Neural progenitor cell (in vitro differentiated cells): ENCODE results near the gene CLIP2. TPM values are rescaled to one million over a fixed set of nuclear protein-coding genes. Genes with fewer than 3 reads are reported as not detected.

Experiments
- DNase-seq: peaks from one replicate; pipeline ENCODE4 v3.0.0-alpha.2; 2016; ENCODE audit warnings: low spot score
- H2AFZ ChIP-seq: fragments of 200-600 bp; sonication (generic); replicated peaks from 2 replicates; pipeline ENCODE4 v1.6.1; 2016; ENCODE audit warnings: antibody characterized with exemption
- H3F3A ChIP-seq: fragments of 200-600 bp; sonication (generic); 2 replicates; pipeline ENCODE4 v1.6.1; 2016; ENCODE audit warnings: antibody characterized with exemption, low read depth
- H3K27ac ChIP-seq: fragments of 200-600 bp; sonication (generic); 2 replicates; pipeline ENCODE4 v1.5.1; 2016; ENCODE audit warnings: mild to moderate bottlenecking
- H3K27me3 ChIP-seq: fragments of 200-600 bp; sonication (generic); 2 replicates; pipeline ENCODE4 v1.6.1; 2016; ENCODE audit warnings: mild to moderate bottlenecking, moderate library complexity
- H3K36me3 ChIP-seq: fragments of 200-600 bp; sonication (generic); 2 replicates; pipeline ENCODE4 v1.5.1; 2016
- H3K4me1 ChIP-seq: fragments of 200-600 bp; sonication (generic); 2 replicates; pipeline ENCODE4 v1.6.1; 2016; ENCODE audit warnings: mixed run types
- H3K4me2 ChIP-seq: fragments of 200-600 bp; sonication (generic); 2 replicates; pipeline ENCODE4 v1.6.1; 2016
- H3K4me3 ChIP-seq: fragments of 200-600 bp; sonication (generic); 2 replicates; pipeline ENCODE4 v1.5.1; 2016
- H3K79me2 ChIP-seq: fragments of 200-600 bp; sonication (generic); 2 replicates; pipeline ENCODE4 v1.6.1; 2016; ENCODE audit warnings: low read depth
- H3K9ac ChIP-seq: fragments of 200-600 bp; sonication (generic); 2 replicates; pipeline ENCODE4 v1.6.1; 2016
- H3K9me3 ChIP-seq: fragments of 200-600 bp; sonication (generic); 2 replicates; pipeline ENCODE4 v1.5.1; 2016; ENCODE audit warnings: low read depth
- H4K20me1 ChIP-seq: fragments of 200-600 bp; sonication (generic); 2 replicates; pipeline ENCODE4 v1.6.1; 2016; ENCODE audit warnings: low read depth
- H3K27ac Mint-ChIP-seq: 3 replicates; pipeline ENCODE4 v1.8.0; 2021; ENCODE audit warnings: mixed read lengths
- H3K27me3 Mint-ChIP-seq: 2 replicates; pipeline ENCODE4 v1.8.0; 2022; ENCODE audit warnings: low read depth, mild to moderate bottlenecking, inconsistent platforms, moderate library complexity, mixed read lengths; ENCODE audit not compliant: insufficient read depth
- H3K36me3 Mint-ChIP-seq: 3 replicates; pipeline ENCODE4 v1.8.0; 2021; ENCODE audit warnings: mixed read lengths
- H3K4me1 Mint-ChIP-seq: 3 replicates; pipeline ENCODE4 v1.8.0; 2021; ENCODE audit warnings: mixed read lengths
- H3K4me3 Mint-ChIP-seq: 3 replicates; pipeline ENCODE4 v1.8.0; 2021; ENCODE audit warnings: mild to moderate bottlenecking, moderate library complexity, mixed read lengths
- H3K9me3 Mint-ChIP-seq: 3 replicates; pipeline ENCODE4 v1.8.0; 2020; ENCODE audit warnings: mixed read lengths
- CTCF ChIP-seq: fragments of 200-600 bp; sonication (generic); IDR thresholded peaks from 2 replicates; pipeline ENCODE4 v1.5.1; 2017; ENCODE audit warnings: antibody characterized with exemption, mild to moderate bottlenecking
- EZH2 ChIP-seq: fragments of 200-600 bp; sonication (generic); IDR thresholded peaks from 2 replicates; pipeline ENCODE4 v1.6.1; 2017; ENCODE audit warnings: antibody characterized with exemption, mild to moderate bottlenecking, moderate library complexity
- EZH2phosphoT487 ChIP-seq: fragments of 200-600 bp; sonication (generic); IDR thresholded peaks from 2 replicates; pipeline ENCODE4 v1.6.1; 2017; ENCODE audit warnings: antibody characterized with exemption
- total RNA-seq: library from RNA; depleted of rRNA; stranded (reverse); fragments of >200 nt; gene quantifications from 2 replicates; pipeline ENCODE4 v1.2.3, GENCODE V29; 2015; ENCODE audit warnings: low replicate concordance

The CLIP2 gene
- 7.5 and 29.6 TPM in 2 replicates for total RNA-seq

GRCh38 chr7:74289018-74289658 lies at the start of gene CLIP2:
Gene CLIP2, plus strand, starts transcription at chr7:74289407. Its CDS starts 28,140 bp downstream, at chr7:74317547.
- H3K9me3 Mint-ChIP-seq: no peaks in the 10 kb centered on the region
- H3K27me3 Mint-ChIP-seq: peaks cover 20% of the 10 kb centered on the region
- no peaks in the 10 kb centered on the region for H3K9me3 ChIP-seq
- H3K27ac Mint-ChIP-seq: peak within 1 kb of the TSS; percentile 92
- DNase-seq: peak; percentile 95
- peaks cover 64% of the 10 kb centered on the region for H3K27me3 ChIP-seq
- H4K20me1 ChIP-seq: peaks cover 40% of the 10 kb centered on the region
- peak within 1 kb of the TSS; percentile 90 for H3K4me3 ChIP-seq
- peaks cover 39% of the 10 kb centered on the region for H3K4me1 Mint-ChIP-seq
- H3K4me3 Mint-ChIP-seq: peak within 1 kb of the TSS; percentile 91
- H3K4me2 ChIP-seq: peak within 1 kb of the TSS; percentile 94
- H3K27ac ChIP-seq: no peak within 1 kb of the TSS
- peaks cover 19% of the 10 kb centered on the region for H3K4me1 ChIP-seq
- peak within 1 kb of the TSS; percentile 97 for H2AFZ ChIP-seq
- no peaks in the 10 kb centered on the region for H3K36me3 ChIP-seq
- peak within 1 kb of the TSS; percentile 12 for H3K9ac ChIP-seq
- peaks cover 25% of the 10 kb centered on the region for H3F3A ChIP-seq
- peaks cover 25% of the 10 kb centered on the region for H3K79me2 ChIP-seq
- no peak for TF ChIP-seq EZH2
- TF ChIP-seq EZH2phosphoT487: no peak
- TF ChIP-seq CTCF: no peak
- no peaks in the 10 kb centered on the region for H3K36me3 Mint-ChIP-seq

DNA sequence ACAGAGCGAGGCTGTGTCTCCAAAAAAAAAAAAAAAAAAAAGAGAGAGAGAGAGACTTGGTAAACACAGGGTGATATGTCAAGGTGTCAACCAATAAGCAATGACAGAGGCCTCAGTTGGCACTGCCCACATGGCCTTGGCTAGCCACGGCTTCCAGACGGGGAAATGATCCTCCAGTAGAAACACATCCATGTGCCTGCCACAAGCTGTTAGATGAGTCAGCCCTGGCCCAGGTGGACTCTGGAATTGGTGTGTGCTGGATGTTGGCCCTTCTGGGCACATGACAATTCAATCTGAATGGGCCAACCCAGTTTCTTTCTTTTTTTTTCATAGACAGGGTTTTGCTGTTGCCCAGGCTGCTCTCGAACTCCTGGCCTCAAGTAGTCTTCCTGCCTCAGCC lies 48.7 kb upstream of the CLIP2 start:
- Mint-ChIP-seq H3K4me1 (peaks cover 2% of the 10 kb centered on the region), H3K27ac (no peak overlapping the region), H3K4me3 (no peak overlapping the region), H3K36me3 (peaks cover 25% of the 10 kb centered on the region), H3K27me3 (peaks cover 10% of the 10 kb centered on the region), H3K9me3 (no peaks in the 10 kb centered on the region)
- H4K20me1 ChIP-seq: peaks cover 26% of the 10 kb centered on the region
- DNase-seq: no peak
- H3F3A ChIP-seq: no peaks in the 10 kb centered on the region
- H3K4me1 ChIP-seq: no peaks in the 10 kb centered on the region
- H3K4me3 ChIP-seq: no peak overlapping the region
- no peaks in the 10 kb centered on the region for H3K36me3 ChIP-seq
- no peak for TF ChIP-seq EZH2
- TF ChIP-seq EZH2phosphoT487: no peak
- TF ChIP-seq CTCF: no peak
- H3K9ac ChIP-seq: no peak overlapping the region
- no peak overlapping the region for H3K27ac ChIP-seq
- H3K79me2 ChIP-seq: no peaks in the 10 kb centered on the region
- no peaks in the 10 kb centered on the region for H3K9me3 ChIP-seq
- H2AFZ ChIP-seq: no peak overlapping the region
- H3K4me2 ChIP-seq: no peak overlapping the region
- H3K27me3 ChIP-seq: no peaks in the 10 kb centered on the region

DNA sequence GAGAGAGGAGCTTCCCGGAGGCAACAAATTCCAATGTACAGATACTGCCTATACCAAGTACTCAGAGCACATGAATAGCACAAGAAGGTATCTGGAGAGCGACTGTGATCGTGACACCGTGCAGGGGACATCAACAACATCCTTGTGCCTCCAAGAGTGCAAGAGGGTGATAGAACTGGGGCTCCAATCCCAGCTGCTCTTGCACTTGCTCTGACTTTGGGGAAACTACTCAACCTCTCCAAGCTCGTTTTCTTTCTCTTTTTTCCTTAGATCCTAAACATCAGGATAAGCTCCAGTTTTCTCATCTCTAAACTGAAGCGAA lies 47.1 kb upstream of the CLIP2 start:
- Mint-ChIP-seq H3K9me3 (no peaks in the 10 kb centered on the region), H3K4me3 (no peak overlapping the region), H3K4me1 (peaks cover 2% of the 10 kb centered on the region), H3K27me3 (peaks cover 10% of the 10 kb centered on the region), H3K36me3 (peaks cover 30% of the 10 kb centered on the region), H3K27ac (no peak overlapping the region)
- no peak overlapping the region for H3K27ac ChIP-seq
- no peak for DNase-seq
- TF ChIP-seq EZH2 (no peak), CTCF (no peak), EZH2phosphoT487 (no peak)
- no peaks in the 10 kb centered on the region for H3K79me2 ChIP-seq
- H3K36me3 ChIP-seq: peaks cover 3% of the 10 kb centered on the region
- H3K4me1 ChIP-seq: no peaks in the 10 kb centered on the region
- H3K4me2 ChIP-seq: no peak overlapping the region
- no peak overlapping the region for H3K9ac ChIP-seq
- no peaks in the 10 kb centered on the region for H3F3A ChIP-seq
- no peak overlapping the region for H2AFZ ChIP-seq
- H3K27me3 ChIP-seq: no peaks in the 10 kb centered on the region
- no peaks in the 10 kb centered on the region for H3K9me3 ChIP-seq
- H3K4me3 ChIP-seq: no peak overlapping the region
- H4K20me1 ChIP-seq: peaks cover 26% of the 10 kb centered on the region
